Hippocampal formation (tissue), 2 donors: Measurements from ENCODE around the gene ATP10A.
"Not testable (repeated sequence)": the region's sequence is repeated elsewhere in the genome, so short reads cannot be mapped to it uniquely, and the experiment has no call there.

Experiments
- DNase-seq, 2 donors: peaks; one replicate each; lab custom pipeline; 2025; lab: John Stamatoyannopoulos, UW

Gene ATP10A

DNA sequence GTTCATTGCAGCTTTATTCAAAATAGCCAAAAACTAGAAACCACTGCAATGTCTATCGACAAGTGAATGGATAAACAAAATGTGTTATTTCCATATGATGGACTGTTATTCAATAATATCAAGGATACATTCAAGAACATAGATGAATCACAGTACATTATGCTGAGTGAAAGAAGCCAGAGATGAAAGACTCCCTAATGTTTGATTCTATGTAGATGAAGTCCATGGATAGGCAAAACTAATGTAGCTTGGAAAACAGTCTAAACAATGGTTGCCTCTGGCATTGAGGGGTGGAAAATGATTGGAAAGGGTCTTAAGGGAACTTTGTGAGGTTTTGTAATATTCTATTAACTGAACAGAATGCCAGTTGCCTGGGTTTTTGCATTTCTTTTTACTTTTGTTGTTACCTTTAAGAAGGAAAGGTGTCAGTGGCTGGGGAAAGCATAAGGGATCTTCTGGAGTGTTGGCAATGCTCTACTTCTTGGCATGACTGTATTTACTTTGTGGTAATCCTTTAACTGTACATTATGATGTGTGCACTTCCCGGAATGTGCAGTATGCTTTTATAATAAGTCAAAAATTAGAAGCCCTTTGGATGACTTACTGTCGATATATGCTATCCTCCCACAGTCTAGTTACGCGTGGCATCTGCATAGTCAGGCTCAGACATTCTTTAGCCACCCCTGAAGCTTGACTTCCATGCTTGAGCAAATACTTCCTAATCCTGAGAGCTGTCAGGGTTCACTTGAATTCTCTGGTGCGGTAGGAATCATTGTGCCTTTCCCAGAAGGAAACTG, 20.5 kb upstream of the ATP10A start:
- no peak for DNase-seq

DNA sequence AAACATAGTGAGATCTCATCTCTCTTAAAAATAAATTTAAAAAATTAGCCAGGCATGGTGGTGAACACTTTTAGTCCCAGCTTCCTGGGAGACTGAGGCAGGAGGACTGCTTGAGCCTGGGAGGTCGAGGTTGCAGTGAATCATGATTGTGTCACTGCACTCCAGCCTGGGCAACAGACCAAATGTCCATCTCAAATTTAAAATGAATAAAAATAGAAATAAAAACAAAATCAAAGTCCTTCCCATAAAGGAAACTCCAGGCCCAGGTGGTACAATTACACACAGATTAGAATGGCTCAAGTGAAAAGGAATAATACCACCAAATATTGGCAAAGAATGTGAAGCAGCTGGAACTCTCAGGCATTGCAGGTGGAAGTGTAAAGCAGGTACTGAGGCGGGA, 19.3 kb upstream of the ATP10A start:
- no peak for DNase-seq

DNA sequence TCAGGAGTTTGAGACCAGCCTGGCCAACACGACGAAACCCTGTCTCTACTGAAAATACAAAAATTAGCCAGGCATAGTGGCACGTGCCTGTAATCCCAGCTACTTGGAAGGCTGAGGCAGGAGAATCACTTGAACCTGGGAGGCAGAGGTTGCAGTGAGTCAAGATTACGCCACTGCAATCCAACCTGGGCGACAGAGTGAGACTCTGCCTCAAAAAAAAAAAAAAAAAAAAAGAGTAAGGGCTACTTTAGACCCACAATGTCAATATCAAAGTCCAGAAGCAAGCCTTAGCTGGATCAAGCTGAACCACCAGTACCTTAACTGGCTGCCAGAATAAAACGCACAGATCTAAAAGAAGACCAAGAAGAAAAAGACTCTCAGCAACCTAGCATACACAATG, 17.8 kb upstream of the ATP10A start:
- not testable (repeated sequence) for DNase-seq

DNA sequence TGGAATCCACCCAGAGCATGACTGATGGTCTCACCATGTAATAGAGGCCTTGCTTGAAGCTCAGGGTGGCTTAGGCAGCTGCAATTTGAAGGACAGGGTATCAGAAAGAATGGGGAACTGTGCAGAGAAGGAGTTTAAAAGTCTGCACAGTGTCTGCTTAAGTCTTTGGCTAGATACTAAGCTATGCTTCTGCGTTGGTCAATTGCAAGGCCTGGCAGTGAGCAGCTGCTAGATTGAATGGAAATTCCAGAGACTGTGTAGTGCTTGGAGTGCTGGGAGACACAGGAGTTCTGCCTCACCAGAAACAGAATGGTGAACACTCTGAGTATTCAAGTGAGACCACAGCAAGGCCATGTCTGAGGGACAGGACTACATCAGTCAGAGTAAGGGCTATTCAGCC, 17.3 kb upstream of the ATP10A start:
- no peak for DNase-seq

DNA sequence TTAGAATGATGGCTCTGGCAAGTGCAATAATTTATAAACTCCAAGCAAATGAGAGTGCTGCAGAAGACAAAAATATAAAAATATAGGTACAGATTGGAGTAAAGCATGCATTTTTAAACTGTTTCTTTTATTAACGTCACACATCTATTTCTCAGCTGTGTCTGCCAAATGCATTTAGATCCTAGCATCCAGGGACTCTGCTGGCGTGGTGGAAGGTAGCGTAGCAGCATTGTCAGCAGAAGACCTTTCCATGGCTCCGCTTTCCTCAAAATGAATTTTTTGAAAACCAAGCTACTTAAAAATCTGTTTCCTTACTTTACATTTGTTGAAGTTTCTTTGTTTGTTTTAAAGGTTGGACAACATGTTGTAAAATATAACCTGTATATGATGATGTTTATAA, 16.3 kb upstream of the ATP10A start:
- DNase-seq, result no peak

DNA sequence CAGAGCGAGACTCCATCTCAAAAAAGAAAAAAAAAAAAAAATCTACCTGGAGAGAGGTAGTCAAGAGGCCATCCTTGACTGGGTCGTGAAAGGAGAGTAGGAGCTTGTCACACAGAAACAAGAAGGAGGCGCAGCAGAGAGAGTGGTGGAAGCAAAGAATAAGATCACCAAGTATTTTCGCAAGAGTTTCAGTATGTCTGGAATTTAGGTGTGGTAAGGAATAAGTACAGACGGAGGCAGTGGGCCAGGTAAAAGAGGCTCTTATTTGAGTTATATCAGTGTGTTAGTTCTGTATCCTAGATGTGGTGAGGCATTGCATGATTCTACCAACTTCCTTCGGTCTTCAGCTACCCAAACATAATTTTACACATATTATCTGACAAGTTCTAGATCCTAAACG, 14.6 kb upstream of the ATP10A start:
- no peak for DNase-seq

DNA sequence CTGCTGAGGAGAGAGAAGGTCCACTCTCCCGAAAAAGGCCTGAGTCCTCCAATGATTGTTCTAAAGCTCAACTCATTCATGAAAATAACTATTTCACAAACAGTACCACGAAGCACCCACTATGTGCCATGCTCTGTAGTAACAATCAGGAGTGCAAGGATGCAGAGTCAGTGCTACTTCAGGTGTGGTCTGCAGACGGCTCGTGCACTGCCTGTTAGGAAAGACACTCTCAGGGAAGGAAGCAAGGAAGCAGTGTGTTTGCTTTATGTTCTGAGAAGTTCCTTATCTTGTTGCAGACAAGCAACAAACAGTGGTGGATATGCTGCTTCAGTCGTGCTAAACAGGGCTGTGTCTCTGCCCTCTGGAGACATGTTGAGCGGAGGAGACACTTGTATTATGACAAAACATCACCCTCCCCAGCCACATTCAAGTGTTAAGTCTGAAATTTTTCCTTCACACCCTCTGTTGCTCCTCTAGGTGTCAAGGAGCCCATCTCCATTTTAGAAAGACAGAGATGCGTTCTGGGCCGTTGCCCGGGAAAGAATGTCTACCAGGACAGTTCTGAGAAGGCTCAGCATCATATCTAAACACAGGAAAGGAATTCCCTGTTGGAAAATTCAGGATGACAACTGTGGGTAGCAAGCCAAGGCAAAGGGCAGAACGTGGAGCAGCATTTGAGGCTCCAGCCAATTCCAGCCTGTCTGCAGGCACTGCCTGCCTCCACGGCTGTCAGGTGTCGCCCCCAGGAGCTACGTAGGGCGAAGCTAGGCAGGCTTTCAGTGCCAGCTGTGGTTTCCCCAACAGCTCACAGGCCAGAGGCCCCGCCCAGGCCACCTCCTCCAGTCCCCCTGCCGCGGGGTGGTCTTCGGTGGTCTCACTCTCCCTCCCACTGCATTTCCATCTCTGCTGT, 13.4 kb upstream of the ATP10A start:
- DNase-seq, result no peak

DNA sequence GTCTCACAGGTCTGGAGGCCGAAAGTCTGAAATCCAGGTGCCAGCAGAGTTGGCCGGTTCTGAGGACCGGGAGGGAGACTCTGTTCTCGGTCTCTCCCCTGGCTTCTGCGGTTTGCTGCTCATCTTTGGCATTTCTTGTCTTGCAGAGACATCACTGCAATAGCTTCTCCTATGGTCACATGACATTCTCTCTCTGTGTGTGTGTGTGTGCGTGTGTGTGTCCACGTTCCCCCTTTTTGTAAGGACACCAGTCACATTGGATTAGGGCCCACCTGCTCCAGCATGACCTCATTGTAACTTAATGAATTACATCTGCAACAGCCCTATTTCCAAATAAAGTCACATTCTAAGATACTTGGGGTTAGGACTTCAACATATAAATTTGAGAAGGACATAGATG, 12.4 kb upstream of the ATP10A start:
- no peak for DNase-seq

DNA sequence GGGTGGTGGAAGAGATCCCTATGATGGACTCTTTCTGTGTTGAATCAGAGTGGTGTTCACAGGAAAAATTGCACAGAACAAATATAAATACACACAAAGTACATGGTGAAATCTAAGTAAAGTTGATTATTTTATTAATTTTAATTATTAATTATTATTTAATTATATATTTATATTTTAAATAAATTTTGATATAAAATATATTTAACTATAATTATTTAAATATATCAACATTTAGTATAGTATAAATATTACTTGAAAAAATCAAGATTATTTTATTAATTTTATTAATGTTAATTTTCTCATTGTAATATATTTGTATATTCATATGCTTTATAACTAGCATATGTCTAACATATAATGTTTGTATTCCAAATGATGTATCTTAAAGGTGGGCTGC, 11.3 kb upstream of the ATP10A start:
- DNase-seq, result no peak

DNA sequence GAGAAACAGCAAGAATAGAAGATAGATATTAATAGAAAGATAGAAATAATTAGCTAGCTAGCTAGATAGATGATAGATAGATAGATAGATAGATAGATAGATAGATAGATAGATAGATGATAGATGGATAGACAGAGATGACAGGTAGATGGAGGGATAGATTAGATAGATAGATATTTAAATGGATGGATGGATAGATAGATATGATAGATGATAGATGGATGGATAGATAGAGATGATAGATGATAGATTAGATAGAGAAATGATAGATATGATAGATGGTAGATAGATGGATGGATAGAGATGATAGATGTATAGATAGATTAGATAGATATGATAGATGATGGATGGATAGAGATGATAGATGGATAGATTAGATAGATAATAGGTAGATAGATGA, 8.3 kb upstream of the ATP10A start:
- no peak for DNase-seq

DNA sequence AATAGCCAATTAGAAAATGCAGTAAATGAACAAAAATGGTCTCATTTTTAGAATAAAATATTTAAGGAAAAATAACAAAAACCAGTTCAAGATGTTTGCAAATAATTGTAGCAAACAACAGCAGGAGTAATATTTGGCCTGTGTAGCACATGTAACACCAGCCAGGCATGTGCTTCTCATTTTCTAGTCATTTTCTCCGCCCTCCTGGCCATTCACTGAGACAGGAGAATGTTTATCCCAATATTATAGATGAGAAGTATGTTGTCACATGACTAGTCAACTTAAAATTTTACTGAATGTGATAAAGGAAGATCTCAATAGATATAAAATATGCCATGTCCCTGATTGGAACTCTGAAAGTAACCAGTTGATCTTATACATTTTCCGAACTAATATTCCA, 7.8 kb upstream of the ATP10A start:
- no peak for DNase-seq

DNA sequence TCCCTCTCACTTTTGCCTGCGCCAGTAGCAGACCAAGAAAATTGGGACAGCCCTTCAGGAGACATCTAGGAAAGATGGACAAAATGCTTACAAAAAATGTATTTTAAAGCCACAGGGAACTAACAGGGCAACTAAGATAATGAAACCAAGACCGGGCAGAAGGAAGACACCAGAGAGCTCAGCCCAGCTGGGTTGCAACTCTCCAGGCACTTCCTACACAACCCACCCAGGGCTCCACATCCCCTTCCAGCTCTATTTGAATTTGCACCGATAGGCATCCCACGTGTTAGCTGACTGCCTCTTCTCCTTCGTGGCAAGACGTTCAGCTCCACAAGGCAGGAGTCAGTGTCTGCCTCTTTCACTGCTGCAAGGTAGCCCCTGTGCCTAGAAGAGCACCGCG, 6.6 kb upstream of the ATP10A start:
- no peak for DNase-seq

DNA sequence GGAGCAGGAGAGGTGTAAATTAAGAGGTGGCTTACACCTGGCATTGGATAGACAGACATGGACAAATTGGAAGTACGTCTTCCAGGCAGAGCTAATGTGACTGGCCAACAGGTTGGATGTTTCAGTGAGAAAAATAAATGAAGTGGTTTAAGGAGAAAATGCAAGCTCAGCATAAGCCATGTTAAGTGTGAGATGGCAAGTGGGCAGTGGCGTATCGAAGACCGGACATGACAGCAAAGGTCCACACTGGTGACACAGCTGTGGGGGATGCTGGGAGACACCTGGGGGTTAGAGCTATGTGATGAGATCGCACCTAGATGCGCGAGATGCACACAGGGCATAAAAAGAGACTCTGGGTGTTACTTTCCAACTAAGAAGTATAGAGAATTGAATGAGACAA, 3.7 kb upstream of the ATP10A start:
- DNase-seq, result no peak

DNA sequence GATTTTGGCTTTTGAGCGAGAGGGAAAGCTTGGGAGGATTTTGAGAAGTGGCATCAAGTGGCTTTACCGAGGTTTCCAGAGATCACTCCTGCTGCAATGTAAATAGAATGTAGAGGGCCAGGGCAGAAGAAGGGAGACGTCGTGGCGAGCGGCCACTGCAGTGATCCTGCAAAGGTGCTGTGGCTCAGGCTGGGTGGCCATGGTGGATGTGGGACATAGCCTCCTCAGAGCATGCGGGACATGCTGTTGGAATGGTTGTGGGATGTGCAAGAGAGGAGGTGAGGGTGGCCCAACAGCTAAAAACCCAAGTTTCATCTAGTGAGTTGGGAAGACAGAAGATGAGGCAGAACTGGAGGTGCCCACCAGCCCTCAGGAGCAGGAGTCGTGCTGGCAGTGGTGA, 3.1 kb upstream of the ATP10A start:
- DNase-seq, result no peak

DNA sequence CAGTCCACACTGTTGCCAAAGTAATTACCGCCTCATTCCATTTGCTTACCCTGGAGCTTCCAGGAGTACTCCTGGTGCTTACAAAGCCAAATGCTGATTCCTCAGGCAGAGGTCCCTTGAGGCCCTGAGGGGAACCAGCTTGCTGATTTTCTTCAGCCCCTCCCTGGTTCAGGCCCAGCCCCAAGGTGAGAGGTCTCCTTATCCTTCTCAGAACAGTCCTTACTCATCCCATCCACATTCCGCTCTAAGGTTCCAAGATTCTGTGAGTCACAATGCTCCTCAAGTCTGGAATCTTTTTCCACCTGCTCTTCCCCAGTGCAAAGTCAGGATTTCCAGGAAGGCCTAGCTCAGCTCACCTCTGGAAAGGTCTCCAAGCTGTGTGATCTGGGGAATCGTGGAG, 1.8 kb upstream of the ATP10A start:
- no peak for DNase-seq

DNA sequence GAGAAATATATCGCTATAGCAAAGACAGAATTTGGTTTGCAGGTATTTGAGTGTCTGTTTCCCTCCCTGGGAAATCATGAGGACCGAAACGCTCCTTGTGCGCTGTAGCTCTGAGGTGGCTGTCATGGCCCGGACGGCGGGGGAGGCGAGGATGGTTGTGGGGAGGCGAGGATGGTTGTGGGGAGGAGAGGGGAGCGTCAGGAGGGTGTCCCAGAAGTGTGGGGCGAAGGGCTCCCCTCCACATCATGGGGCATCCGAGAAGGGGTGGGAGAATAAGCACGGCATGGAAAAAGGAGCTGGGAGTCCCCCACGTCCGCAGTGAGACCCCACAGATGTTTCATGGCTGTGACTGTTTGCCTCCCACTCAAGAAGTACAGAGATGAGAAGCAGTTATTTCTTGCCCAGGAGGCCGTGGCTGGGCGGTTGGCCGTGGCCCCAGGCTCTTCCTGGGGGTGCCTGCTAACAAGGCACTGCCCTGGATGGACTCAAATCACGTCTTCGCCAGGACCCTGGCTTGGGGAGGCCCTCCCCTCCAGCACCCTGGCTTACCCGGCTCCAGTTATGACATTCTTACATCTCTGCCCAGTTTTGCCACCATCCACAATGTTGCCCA, 947 bp upstream of the ATP10A start:
- DNase-seq, result no peak

DNA sequence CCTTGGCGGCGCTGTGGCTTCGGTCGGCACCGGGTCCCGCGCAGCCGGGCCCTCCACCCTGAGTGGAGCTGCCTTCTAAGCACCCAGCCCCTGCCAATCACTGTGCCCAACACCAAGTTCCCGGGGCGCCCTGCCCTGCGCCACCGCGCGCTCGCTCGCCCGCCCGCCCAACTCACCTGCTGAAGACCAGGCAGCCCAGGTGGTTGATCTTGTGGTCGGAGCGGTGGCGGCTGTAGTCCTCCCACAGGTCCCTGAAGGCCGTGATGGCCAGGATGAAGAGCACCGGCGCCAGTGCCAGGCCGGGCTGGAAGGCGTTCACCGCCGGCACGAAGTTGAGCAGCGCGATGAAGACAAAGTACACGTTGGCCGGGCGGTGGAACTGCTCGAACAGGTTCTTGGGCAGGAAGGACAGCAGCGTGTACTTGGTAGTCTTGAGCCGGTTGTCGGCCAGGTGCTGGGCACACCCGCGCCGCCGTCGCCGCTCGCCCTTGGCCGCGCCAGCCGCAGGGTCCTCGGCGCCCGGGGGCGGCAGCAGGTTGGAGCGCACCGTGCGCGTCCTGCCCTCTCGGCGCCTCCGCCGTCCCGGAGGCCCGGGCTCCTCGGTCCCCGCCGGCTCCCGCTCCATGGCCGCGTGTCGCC, 536 bp downstream of the ATP10A start:
- no peak for DNase-seq

DNA sequence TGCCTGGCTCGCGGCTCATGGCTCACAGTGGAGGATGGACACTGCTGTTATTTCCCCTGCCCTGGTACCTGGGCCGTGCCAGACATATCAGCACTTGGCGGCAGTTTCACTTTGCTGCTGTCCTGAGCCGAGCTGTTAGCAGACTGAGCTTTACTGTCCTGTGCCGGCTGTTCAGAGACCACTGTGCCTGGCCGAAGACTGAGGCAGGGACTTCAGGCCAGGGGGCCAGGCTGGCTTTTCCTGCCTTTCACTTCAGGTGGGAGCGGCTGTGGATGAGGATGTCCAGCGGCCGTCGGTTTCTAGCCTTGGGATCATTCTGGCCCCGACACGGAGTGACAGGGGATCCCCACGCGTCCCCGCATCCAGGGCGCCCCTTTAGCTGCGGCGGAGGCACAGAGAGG, 1.1 kb downstream of the ATP10A start:
- DNase-seq, result no peak

DNA sequence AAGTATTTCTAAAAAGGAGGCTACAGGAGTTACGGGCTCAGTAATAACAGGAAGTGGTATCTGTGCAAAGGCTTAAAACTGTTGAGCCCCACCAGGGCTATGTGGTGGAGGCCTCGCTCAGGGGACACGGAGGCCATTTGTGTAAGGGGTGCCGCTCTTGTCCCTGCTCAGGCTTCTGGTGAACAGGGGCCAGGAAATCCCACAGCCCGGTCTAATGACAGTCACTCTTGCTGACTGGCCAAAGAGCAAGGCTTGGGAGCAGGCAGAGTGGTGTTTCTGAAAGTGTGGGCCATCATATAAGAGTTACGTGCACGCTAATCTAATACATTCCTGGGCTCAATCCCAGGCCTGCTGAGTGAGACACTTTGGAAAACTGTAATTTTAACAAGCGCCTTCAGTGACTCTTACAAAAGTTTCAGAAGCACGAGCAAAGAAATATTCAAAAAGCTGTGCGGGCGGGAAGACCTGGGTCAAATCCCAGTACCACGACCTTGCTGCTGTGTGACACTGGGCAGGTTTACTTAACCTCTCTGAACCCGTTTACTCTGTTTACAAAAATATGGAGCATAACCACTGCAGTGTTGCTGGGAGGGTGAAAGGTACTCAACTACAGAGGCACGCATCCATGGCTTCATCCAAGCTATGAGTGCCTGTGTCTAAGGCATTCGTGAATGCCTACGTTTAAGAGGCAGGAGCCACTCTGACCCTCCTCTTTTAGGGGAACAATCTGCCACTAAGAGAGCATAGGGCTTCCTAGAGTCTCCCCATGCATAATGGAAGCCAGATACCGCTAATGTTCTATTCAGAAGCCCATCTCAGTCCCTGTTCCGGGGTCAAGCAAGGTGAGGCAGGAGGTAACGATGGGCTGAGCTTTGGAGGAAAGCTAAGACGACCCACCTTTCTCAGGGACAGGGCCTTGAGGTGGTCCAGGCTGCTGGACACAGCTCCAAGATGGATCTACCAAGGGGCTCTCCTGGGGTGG, 2.0 kb downstream of the ATP10A start:
- no peak for DNase-seq

DNA sequence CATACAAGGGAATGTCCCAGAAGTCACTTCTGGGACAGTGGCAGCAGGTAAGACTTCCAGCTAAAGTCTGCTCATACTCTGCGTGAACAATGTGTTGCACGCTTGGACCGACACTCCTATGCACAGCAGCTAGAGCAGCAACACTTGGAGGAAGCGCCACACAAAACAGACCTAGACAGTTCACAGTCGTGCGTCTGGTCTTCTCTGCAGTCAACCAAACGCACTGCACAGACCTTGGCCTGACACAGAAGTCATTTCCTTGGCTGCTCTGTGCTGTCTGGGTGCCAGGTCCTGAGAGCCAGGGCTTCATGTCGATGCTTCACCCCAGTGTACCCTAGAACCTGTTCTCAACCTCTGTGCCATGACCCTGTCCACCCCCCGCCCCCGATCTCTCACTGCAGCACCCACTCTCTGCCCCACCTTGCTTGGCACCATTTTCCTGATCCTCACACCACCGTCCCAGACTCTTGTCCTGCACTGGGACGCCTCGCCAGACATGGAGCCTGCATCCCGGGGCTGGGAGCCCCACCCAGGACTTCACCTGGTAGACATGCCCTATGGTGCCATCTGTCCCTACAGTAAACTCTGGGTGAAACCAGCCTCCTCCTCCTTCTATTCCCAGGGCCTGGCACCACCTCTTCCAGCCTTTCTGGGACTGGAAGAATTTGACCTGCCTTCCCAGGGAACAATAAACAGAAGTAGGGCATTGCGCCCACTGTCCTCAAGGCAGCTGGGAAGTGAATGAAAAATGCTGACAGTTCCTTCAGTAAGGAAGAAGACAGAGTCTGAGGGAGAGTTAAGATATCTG, 3.1 kb downstream of the ATP10A start:
- no peak for DNase-seq
